Neural cell (in vitro differentiated cells): ENCODE measurements around the gene PFN3. TPM values are rescaled to one million over a fixed set of nuclear protein-coding genes. Genes with fewer than 3 reads are reported as not detected.

Experiments
- H2AFZ ChIP-seq: fragments of 200-600, 300-800 bp; sonication (generic), shearing (Covaris generic); 2 replicates; pipeline ENCODE4 v1.6.0; 2014; ENCODE audit warnings: low read depth, mild to moderate bottlenecking, antibody characterized with exemption, low read length, moderate library complexity
- H3F3A ChIP-seq: fragments of 200-600 bp; shearing (Covaris generic); 2 replicates; pipeline ENCODE4 v1.6.1; 2016; ENCODE audit warnings: mild to moderate bottlenecking, moderate library complexity, mixed read lengths, antibody characterized with exemption, low read length; ENCODE audit not compliant: insufficient read depth, poor library complexity, severe bottlenecking
- H3K27ac ChIP-seq: fragments of 200-600, 300-800 bp; sonication (generic), shearing (Covaris generic); 2 replicates; pipeline ENCODE4 v1.5.1; 2014; ENCODE audit warnings: mild to moderate bottlenecking, low read length, moderate library complexity
- H3K27me3 ChIP-seq: fragments of 300-800, 200-600 bp; sonication (generic), shearing (Covaris generic); 2 replicates; pipeline ENCODE4 v1.6.0; 2014; ENCODE audit warnings: mild to moderate bottlenecking, low read depth, low read length, moderate library complexity; ENCODE audit not compliant: insufficient read depth
- H3K36me3 ChIP-seq: fragments of 300-800, 200-600 bp; sonication (generic), shearing (Covaris generic); 2 replicates; pipeline ENCODE4 v1.5.1; 2014; ENCODE audit warnings: mild to moderate bottlenecking, antibody characterized with exemption, low read length, moderate library complexity; ENCODE audit not compliant: insufficient read depth
- H3K4me2 ChIP-seq: fragments of 300-800, 200-600 bp; sonication (generic), shearing (Covaris generic); 2 replicates; pipeline ENCODE4 v1.6.0; 2014; ENCODE audit warnings: mild to moderate bottlenecking, low read length
- H3K4me3 ChIP-seq: fragments of 300-800, 200-600 bp; sonication (generic), shearing (Covaris generic); 2 replicates; pipeline ENCODE4 v1.5.1; 2014; ENCODE audit warnings: mild to moderate bottlenecking, low read length, moderate library complexity
- H3K79me2 ChIP-seq: fragments of 200-600 bp; shearing (Covaris generic); replicated peaks from 2 replicates; pipeline ENCODE4 v1.6.0; 2014; ENCODE audit warnings: mild to moderate bottlenecking, low read length, moderate library complexity; ENCODE audit not compliant: insufficient read depth
- H3K9ac ChIP-seq: fragments of 300-800, 200-600 bp; sonication (generic), shearing (Covaris generic); 2 replicates; pipeline ENCODE4 v1.6.1; 2016; ENCODE audit warnings: mild to moderate bottlenecking, low read length, mixed read lengths
- H3K9me2 ChIP-seq: fragments of 200-600 bp; shearing (Covaris generic); 2 replicates; pipeline ENCODE4 v1.6.1; 2016; ENCODE audit warnings: mild to moderate bottlenecking, low read length, mixed read lengths; ENCODE audit not compliant: insufficient read depth
- H3K9me3 ChIP-seq: fragments of 200-600, 300-800 bp; sonication (generic), shearing (Covaris generic); 2 replicates; pipeline ENCODE4 v1.6.1; 2016; ENCODE audit warnings: mild to moderate bottlenecking, mixed run types, low read length, moderate library complexity, mixed read lengths
- H4K20me1 ChIP-seq: fragments of 200-600 bp; shearing (Covaris generic); 2 replicates; pipeline ENCODE4 v1.6.1; 2016; ENCODE audit warnings: mild to moderate bottlenecking, mixed run types; ENCODE audit not compliant: insufficient read depth
- CTCF ChIP-seq: fragments of 450-650 bp; IDR thresholded peaks from 2 replicates; pipeline ENCODE4 v1.5.1; 2014; ENCODE audit warnings: antibody characterized with exemption, mild to moderate bottlenecking, moderate library complexity; ENCODE audit not compliant: poor library complexity, severe bottlenecking
- EP300 ChIP-seq: fragments of 450-650 bp; conservative IDR thresholded peaks from 2 replicates; pipeline ENCODE4 v1.6.1; 2014; ENCODE audit warnings: antibody characterized with exemption, mild to moderate bottlenecking, moderate library complexity; ENCODE audit not compliant: poor library complexity, severe bottlenecking
- EZH2 ChIP-seq: fragments of 200-600, 300-800 bp; shearing (Covaris generic), sonication (generic); IDR thresholded peaks from 2 replicates; pipeline ENCODE4 v1.6.1; 2014; ENCODE audit warnings: antibody characterized with exemption, low read length, borderline replicate concordance, mild to moderate bottlenecking; ENCODE audit not compliant: insufficient read depth, poor library complexity, severe bottlenecking
- MXI1 ChIP-seq: fragments of 450-650 bp; conservative IDR thresholded peaks from 2 replicates; pipeline ENCODE4 v1.6.1; 2014; ENCODE audit warnings: antibody characterized with exemption, mild to moderate bottlenecking; ENCODE audit not compliant: poor library complexity, severe bottlenecking
- POLR2AphosphoS5 ChIP-seq: IDR thresholded peaks from 2 replicates; pipeline ENCODE4 v1.6.1; 2012
- RAD21 ChIP-seq: fragments of 450-650 bp; conservative IDR thresholded peaks from 2 replicates; pipeline ENCODE4 v1.6.1; 2014; ENCODE audit warnings: antibody characterized with exemption, mild to moderate bottlenecking, moderate library complexity
- REST ChIP-seq: IDR thresholded peaks from 2 replicates; pipeline ENCODE4 v1.6.1; 2012; ENCODE audit warnings: borderline replicate concordance
- SMC3 ChIP-seq: fragments of 450-650 bp; conservative IDR thresholded peaks from 2 replicates; pipeline ENCODE4 v1.6.1; 2014; ENCODE audit warnings: antibody characterized with exemption, mild to moderate bottlenecking, moderate library complexity; ENCODE audit not compliant: poor library complexity
- TAF1 ChIP-seq: IDR thresholded peaks from 2 replicates; pipeline ENCODE4 v1.6.1; 2012; ENCODE audit warnings: low read depth
- polyA plus RNA-seq: library from polyadenylated mRNA; depleted of rRNA; stranded (reverse); fragments of >200 nt; gene quantifications from 2 replicates; pipeline ENCODE4 v1.2.3, GENCODE V29; 2014

The PFN3 gene
- polyA plus RNA-seq, 1 donor from 2014 or later, result not detected

DNA sequence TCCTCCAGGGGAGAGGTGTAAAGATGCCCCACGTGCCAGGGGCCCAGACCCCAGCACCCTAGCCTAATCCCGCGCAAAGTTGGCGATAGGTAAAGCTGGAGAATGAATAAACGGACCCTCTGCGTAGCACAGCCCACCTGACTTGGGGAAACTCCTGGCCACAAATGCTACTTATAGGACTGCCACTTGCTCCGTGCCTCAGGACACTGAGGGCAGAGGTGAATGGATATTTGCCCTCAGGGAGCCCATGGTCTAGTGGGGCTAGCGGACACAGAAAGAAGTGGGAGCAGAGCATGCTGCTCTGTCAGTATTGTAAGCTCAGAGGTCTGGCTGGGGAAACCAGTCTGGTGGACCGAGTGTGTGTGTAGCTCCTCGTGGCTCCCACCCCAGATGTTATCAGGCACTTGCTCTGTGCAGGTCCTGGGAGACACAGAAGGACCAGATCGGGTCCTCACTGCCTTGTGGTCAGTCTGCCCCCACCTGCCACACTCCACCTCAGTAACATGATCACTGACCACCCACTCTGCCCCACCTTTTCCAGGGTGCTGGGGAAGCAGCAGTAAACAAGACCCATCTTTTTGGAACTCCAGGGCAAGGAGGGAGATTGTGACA, 26.9 kb upstream of the PFN3 start:
- Histone ChIP-seq H3K79me2 (peaks cover 18% of the 10 kb centered on the region), H3F3A (no peaks in the 10 kb centered on the region), H3K4me3 (peak overlapping the region; percentile 94), H3K9me2 (no peaks in the 10 kb centered on the region), H3K9ac (peak overlapping the region; percentile 83), H2AFZ (no peak overlapping the region), H3K36me3 (no peaks in the 10 kb centered on the region), H3K27ac (peak overlapping the region; percentile 47), H3K9me3 (no peaks in the 10 kb centered on the region), H3K4me2 (peak overlapping the region; percentile 77), H3K27me3 (no peaks in the 10 kb centered on the region), H4K20me1 (no peaks in the 10 kb centered on the region)
- TF ChIP-seq EP300 (no peak), TAF1 (no peak), MXI1 (no peak), REST (no peak), RAD21 (no peak), CTCF (no peak), POLR2AphosphoS5 (no peak), SMC3 (no peak), EZH2 (no peak)

DNA sequence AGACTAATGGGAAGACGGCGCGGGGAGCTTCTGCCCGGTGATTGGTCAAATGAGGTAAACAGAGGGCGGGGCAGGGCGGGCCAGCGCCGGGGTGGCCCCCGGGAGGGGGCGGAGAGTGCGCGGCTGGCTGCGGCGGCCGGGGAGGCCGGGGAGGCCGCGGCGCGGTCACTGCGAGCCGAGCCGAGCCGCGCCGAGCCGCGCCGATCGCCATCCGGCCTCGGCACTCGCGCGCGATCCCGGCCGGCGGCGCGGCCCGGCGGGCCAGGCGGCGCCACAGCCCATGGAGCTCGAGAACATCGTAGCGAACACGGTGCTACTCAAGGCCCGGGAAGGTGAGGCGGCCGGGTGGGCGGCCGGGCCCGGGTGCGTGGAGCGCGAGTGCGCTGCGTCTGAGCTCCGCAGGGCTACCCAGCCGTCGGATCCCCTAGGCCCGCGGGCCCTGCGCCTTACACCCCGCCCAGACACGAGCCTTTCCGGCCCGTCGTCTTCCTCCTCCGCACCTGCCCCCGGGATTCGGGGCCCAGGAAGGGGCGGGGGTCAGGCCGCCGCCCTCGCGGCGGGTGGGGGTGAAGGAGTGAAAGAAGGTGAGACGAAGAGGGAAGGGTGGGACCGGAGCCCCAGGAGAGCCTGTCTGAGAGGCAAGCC, 26.2 kb upstream of the PFN3 start, which contains the start of gene GRK6:
TSS of gene GRK6 (plus strand) at position 111 of the 645 bp plus-strand sequence. CDS start at position 281, 170 bp downstream.
- peak within 1 kb of the TSS; percentile 88 for H3K27ac ChIP-seq
- H3K9me3 ChIP-seq, result no peaks in the 10 kb centered on the region
- H3F3A ChIP-seq, result no peaks in the 10 kb centered on the region
- no peaks in the 10 kb centered on the region for H3K36me3 ChIP-seq
- peaks cover 18% of the 10 kb centered on the region for H3K79me2 ChIP-seq
- no peaks in the 10 kb centered on the region for H3K27me3 ChIP-seq
- no peaks in the 10 kb centered on the region for H3K9me2 ChIP-seq
- peak within 1 kb of the TSS; percentile 94 for H3K4me3 ChIP-seq
- H3K9ac ChIP-seq, result peak within 1 kb of the TSS; percentile 83
- peak within 1 kb of the TSS; percentile 73 for H2AFZ ChIP-seq
- no peaks in the 10 kb centered on the region for H4K20me1 ChIP-seq
- H3K4me2 ChIP-seq, result peak within 1 kb of the TSS; percentile 77
- TF ChIP-seq POLR2AphosphoS5 (peak; percentile 40), EP300 (no peak), TAF1 (no peak), EZH2 (no peak), REST (no peak), MXI1 (peak; percentile 70), CTCF (no peak), RAD21 (peak; percentile 51), SMC3 (peak; percentile 46)
